ENCODE data around the gene WDR86. TPM values are rescaled to one million over a fixed set of nuclear protein-coding genes. Genes with fewer than 3 reads are reported as not detected.

The WDR86 gene
- polyA plus RNA-seq, 1 donor (not counting 4 experiments of a cell fraction or from before 2014, with no cell fraction given), result not detected

- Histone ChIP-seq H3K27ac (ENCODE audit: control insufficient read depth, insufficient read depth, low read length) (no peak overlapping the region), H3K79me2 (ENCODE audit: control insufficient read depth, insufficient read depth, low read length) (peaks cover 13% of the 10 kb centered on the region), H4K20me1 (ENCODE audit: control insufficient read depth, extremely low read depth, insufficient read depth, low read length) (no peaks in the 10 kb centered on the region), H3K4me1 (ENCODE audit: control insufficient read depth, extremely low read depth, insufficient read depth, low read length) (peaks cover 3% of the 10 kb centered on the region), H2AFZ (ENCODE audit: control insufficient read depth, low read length) (no peak overlapping the region), H3K9me3 (ENCODE audit: control insufficient read depth, low read depth, low read length) (no peaks in the 10 kb centered on the region), H3K4me3 (ENCODE audit: control insufficient read depth in 2 of 3, extremely low read depth in 1 of 3, insufficient read depth in 2 of 3, low read depth in 1 of 3, low read length in 3 of 3) (peak overlapping the region; percentile 71 to 78 (median 77)), H3K36me3 (ENCODE audit: control insufficient read depth in 2 of 2, extremely low read depth in 1 of 2, insufficient read depth in 2 of 2, low read length in 2 of 2) (peaks cover 0 to 1% of the 10 kb centered on the region in 2 experiments), H3K9ac (ENCODE audit: control insufficient read depth, extremely low read depth, insufficient read depth, low read length) (peak overlapping the region; percentile 73), H3K27me3 (ENCODE audit: control insufficient read depth, extremely low read depth, insufficient read depth, low read length) (no peaks in the 10 kb centered on the region), H3K4me2 (ENCODE audit: control insufficient read depth, extremely low read depth, insufficient read depth, low read depth, low read length) (peak overlapping the region; percentile 81), H3K9me1 (ENCODE audit: control insufficient read depth, extremely low read depth, insufficient read depth, low read length) (no peaks in the 10 kb centered on the region)
- FAIRE-seq (no peak), DNase-seq (ENCODE audit: low read depth, low spot score) (no peak)
- TF ChIP-seq EZH2 (IDR thresholded peaks at IDR 0.05; ENCODE audit: low read length) (no peak), CTCF (optimal IDR thresholded peaks at IDR 0.05 in 1 of 3, IDR thresholded peaks at IDR 0.05 in 1 of 3, conservative IDR thresholded peaks at IDR 0.05 in 1 of 3; ENCODE audit: extremely low read depth in 1 of 3, insufficient read depth in 2 of 3, low read length in 3 of 3) (peak in 1 of 3 experiments; percentile 12)
- dilution Hi-C loops (cut with MboI; ENCODE audit: extremely low pct_ligation_motif_present, low sequenced_read_pairs), result no loop called here
Measured at GRCh38 chr7:151342811-151343210, 67.0 kb downstream of the WDR86 start.

GRCh38 chr7:151342102-151342646 lies 67.7 kb downstream of the WDR86 start:
- Histone ChIP-seq H3K4me2 (ENCODE audit: control insufficient read depth, extremely low read depth, insufficient read depth, low read depth, low read length) (peak overlapping the region; percentile 81), H3K27ac (ENCODE audit: control insufficient read depth, insufficient read depth, low read length) (peak overlapping the region; percentile 68), H3K27me3 (ENCODE audit: control insufficient read depth, extremely low read depth, insufficient read depth, low read length) (no peaks in the 10 kb centered on the region), H2AFZ (ENCODE audit: control insufficient read depth, low read length) (peak overlapping the region; percentile 87), H3K4me3 (ENCODE audit: control insufficient read depth in 2 of 3, extremely low read depth in 1 of 3, insufficient read depth in 2 of 3, low read depth in 1 of 3, low read length in 3 of 3) (peak overlapping the region; percentile 71 to 78 (median 77)), H3K79me2 (ENCODE audit: control insufficient read depth, insufficient read depth, low read length) (peaks cover 13% of the 10 kb centered on the region), H3K9me3 (ENCODE audit: control insufficient read depth, low read depth, low read length) (no peaks in the 10 kb centered on the region), H3K36me3 (ENCODE audit: control insufficient read depth in 2 of 2, extremely low read depth in 1 of 2, insufficient read depth in 2 of 2, low read length in 2 of 2) (peaks cover 0 to 1% of the 10 kb centered on the region in 2 experiments), H3K9ac (ENCODE audit: control insufficient read depth, extremely low read depth, insufficient read depth, low read length) (peak overlapping the region; percentile 73), H4K20me1 (ENCODE audit: control insufficient read depth, extremely low read depth, insufficient read depth, low read length) (no peaks in the 10 kb centered on the region), H3K9me1 (ENCODE audit: control insufficient read depth, extremely low read depth, insufficient read depth, low read length) (no peaks in the 10 kb centered on the region), H3K4me1 (ENCODE audit: control insufficient read depth, extremely low read depth, insufficient read depth, low read length) (peaks cover 3% of the 10 kb centered on the region)
- TF ChIP-seq CTCF (optimal IDR thresholded peaks at IDR 0.05 in 1 of 3, IDR thresholded peaks at IDR 0.05 in 1 of 3, conservative IDR thresholded peaks at IDR 0.05 in 1 of 3; ENCODE audit: extremely low read depth in 1 of 3, insufficient read depth in 2 of 3, low read length in 3 of 3) (no peak), EZH2 (IDR thresholded peaks at IDR 0.05; ENCODE audit: low read length) (no peak)
- no peak for DNase-seq (ENCODE audit: low read depth, low spot score)
- dilution Hi-C loops (cut with MboI; ENCODE audit: extremely low pct_ligation_motif_present, low sequenced_read_pairs), result no loop called here
- no peak for FAIRE-seq
